ENCODE data around the gene POLRMT. TPM values are rescaled to one million over a fixed set of nuclear protein-coding genes. Genes with fewer than 3 reads are reported as not detected.
"Not testable (repeated sequence)": the region's sequence is repeated elsewhere in the genome, so short reads cannot be mapped to it uniquely, and the experiment has no call there.

POLRMT gene
- total RNA-seq, 1 donor from 2014 or later, result 55.5 TPM

DNA sequence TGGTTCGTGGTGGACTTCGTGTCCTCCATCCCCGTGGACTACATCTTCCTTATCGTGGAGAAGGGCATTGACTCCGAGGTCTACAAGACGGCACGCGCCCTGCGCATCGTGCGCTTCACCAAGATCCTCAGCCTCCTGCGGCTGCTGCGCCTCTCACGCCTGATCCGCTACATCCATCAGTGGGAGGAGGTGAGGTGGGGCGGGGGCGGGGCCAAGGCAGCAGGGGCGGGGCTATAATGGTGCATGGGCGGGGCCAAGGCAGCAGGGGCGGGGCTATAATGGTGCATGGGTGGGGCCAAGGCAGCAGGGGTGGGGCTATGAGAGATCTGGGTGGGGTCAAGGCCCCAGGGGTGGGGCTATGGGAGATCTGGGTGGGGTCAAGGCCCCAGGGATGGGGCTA is 29.6 kb downstream of the POLRMT start:
- DNase-seq; ATAC-seq; intact Hi-C loops (cut with micrococcal nuclease): not testable (repeated sequence)

DNA sequence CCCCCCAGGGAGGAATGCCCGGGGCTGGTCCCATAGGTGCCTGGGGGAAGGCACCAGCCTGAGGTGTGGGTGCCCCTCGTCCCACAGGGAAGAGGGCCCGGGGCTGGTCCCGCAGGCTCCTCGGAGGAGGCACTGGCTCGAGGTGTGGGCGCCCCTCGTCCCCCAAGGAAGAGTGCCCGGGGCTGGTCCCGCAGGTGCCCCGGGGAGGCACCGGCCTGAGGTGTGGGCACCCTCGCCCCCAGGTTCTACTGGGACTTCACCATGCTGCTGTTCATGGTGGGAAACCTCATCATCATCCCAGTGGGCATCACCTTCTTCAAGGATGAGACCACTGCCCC is 30.1 kb downstream of the POLRMT start:
- intact Hi-C loops (cut with micrococcal nuclease); DNase-seq: not testable (repeated sequence)
- peak; percentile 5 for ATAC-seq

DNA sequence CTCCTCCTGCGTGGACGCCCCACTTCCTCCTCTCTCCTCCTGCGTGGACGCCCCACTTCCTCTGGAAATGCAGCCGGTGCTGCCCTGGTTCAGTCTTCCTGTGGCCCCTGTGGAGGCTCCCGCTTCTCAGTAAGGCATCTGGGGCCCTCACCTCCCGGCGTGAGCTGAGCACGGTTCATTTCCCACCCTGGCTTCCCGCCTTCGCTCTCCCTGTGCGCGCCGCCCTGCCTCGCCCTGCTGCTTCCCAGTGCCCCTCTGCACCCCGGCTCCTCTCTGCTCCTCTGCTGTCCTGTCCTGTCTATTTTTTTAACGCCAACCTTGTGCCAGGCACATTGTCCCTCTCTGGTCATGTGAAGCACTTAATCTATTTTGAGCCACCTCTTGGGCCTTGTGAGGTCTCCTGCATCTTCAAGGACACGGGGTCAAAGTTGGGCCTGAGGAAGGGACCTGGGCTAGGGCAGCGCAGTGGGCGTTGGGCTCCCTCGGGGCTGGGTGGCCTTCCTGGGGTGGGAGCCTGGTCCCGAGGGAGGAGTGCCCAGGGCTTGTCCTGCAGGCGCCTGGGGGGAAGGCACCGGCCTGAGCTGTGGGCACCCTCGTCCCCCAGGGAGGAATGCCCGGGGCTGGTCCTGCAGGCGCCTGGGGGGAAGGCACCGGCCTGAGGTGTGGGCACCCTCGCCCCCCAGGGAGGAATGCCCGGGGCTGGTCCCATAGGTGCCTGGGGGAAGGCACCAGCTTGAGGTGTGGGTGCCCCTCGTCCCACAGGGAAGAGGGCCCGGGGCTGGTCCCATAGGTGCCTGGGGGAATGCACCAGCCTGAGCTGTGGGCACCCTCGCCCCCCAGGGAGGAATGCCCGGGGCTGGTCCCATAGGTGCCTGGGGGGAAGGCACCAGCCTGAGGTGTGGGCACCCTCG is 30.7 kb downstream of the POLRMT start:
- peak; percentile 84 for ATAC-seq
- no peak for DNase-seq
- intact Hi-C loops (cut with micrococcal nuclease), result no loop called here

DNA sequence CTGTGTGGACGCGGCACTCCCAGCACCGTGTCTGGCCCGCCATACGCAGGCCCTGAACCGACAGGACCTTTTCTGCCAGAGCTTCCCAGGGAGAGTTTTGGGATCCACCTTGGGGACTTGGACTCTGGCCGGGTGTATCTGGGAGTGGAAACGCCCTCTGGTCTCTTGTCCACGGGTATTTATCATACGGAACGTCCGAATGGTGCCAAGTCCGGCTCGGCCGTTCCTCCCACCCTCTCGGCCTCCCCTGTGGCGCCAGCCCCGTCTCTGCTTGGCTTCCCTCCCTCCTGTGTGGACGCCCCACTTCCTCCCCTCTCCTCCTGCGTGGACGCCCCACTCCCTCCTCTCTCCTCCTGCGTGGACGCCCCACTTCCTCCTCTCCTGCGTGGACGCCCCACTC is 31.5 kb downstream of the POLRMT start:
- ATAC-seq (peak; percentile 57), DNase-seq (no peak)
- intact Hi-C loops (cut with micrococcal nuclease), result no loop called here

DNA sequence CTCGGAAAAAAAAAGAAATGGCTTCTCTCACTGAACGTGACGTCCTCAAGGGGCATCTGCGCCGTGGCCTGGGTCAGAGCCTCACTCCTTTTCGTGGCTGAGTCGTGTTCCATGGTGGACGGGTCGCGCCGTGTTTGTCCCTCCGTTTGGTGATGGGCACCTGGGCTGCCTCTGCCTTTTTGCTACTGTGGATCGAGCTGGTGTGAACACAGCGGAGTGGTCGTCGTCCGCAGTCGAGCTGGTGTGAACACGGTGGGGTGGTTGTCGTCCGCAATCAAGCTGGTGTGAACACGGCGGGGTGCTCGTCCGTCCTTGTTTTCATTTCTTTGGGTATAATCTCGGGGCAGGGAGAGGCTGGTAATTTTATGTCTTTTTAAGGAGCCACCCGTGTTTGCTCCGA is 32.0 kb downstream of the POLRMT start:
- DNase-seq (no peak), ATAC-seq (no peak)
- intact Hi-C loops (cut with micrococcal nuclease), result no loop called here

DNA sequence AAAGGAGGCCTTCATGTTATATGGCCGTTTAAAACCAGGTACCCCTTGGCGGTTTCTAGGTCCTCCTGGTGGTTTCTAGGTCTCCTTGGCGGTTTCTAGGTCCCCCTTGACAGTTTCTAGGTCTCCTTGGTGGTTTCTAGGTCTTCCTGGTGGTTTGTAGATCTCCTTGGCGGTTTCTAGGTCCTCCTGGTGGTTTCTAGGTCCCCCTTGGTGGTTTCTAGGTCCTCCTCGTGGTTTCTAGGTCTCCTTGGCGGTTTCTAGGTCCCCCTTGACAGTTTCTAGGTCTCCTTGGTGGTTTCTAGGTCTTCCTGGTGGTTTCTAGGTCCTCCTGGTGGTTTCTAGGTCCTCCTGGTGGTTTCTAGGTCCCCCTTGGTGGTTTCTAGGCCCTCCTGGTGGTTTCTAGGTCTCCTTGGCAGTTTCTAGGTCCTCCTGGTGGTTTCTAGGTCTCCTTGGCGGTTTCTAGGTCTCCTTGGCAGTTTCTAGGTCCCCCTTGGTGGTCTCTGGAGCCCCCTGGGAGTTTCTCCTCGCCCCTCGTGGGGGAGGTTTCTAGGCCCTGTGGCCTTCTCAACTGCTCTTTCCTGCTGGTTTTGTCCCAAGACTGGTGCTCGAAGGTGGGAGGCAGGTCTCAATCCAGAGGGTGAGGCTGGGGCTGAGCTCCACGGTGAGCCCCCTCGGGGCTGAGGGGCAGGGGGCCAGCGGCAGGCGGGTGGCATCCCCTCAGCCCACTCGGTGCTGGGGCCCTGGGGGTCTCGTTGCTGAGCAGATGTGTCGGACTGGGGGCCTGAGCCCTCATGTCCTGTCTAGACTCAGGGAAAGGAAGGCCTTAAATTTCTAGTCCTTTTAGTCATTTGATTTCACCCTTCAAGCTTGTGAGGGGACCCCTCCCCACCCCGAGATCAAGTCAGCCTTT is 35.7 kb downstream of the POLRMT start:
- intact Hi-C loops (cut with micrococcal nuclease), result no loop called here
- ATAC-seq (no peak), DNase-seq (no peak)

DNA sequence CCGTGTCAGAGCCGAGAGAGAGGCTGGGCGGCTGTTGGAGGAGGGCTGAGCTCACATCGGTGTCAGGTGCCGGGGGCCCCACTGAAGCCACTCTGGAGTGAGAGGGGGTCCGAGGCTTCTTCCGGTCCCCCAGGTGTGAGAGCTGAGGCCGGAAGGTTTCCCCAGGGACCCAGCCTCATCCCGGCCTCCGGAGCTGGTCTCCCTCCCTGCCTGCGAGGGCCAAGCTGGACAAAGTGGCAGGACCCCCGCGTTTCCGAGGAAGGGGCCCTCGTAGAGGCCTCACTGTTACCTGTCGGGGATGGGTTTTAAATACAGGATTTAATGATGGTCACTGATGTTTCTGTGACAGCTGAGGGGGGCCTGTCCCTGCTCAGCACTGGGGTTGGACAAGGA is 37.1 kb downstream of the POLRMT start:
- DNase-seq (no peak), ATAC-seq (no peak)
- intact Hi-C loops (cut with micrococcal nuclease), result no loop called here

DNA sequence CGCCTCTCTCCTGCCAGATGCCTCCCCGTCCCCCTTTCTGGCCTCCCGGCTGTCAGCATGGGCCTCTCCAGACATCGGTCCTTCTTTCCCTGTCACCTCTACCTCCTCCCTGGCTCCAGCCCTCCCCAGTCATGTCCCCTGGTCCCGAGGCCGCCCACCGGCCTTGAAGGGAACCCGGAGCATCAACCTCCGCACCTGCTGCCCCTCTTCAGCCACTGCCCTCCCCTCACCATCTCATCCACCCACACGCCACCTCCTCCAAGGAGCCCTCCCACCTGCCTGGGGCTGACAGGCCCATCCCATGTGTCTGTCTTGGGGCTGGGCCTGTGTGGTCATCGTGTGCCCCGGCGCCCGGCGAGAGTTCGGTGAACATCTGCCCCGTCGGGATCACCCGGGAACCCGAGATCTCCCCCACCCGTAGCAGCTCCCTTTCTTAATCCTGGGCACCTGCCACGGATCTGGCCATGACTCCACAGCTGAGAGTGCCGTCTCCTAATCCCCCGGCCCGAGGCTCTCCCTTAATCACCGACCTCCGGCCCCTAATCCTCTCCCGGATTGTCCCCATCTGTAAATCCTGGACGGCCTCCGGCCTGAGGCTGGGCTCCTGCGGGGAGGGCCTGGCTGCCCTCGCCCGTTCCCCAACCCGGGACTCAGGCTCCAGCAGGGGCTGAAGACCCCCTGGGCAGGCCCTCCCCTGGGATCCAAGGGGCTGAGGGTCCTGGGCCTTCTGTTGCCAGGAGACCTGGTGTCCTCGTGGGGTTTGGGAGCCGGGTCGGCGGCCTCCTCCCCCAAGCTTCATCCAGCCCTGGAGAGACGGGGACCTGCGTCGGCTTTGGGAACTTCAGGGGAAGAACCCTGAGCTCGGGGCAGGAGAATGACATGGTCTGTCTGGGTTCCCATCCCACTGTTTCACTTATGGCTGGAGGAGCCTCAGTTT is 37.7 kb downstream of the POLRMT start:
- intact Hi-C loops (cut with micrococcal nuclease), result no loop called here
- ATAC-seq (no peak), DNase-seq (no peak)

DNA sequence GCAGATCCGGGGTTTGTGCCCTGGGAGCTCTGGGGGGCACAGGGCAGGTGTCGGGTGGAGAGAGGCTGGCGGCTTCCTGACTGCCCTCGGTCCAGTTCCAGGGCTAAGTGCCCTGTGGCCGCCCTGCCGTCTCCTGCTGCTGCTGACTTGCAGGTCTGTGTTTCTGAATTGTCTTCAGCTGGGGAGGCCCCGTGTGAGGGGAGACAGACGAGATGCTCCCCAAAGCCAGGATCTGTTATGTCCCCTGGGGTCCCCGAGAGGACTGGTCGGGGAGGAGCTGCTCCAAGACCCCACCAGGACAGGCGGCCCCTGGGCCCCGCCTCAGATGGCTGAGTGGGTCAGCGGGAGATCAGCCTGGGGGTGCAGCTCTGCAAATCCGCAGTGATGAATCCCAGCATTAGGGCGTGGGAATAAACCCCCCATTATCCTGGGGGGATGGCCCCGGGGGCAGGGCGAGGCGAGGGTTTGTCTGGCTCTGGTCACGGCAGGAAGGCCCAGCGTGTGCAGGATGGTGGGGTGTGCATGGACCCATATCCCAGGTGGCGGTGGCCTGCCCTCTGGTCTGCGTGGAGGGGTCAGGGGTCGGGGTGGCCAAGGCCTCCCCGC is 39.0 kb downstream of the POLRMT start:
- ATAC-seq, result no peak
- no peak for DNase-seq
- intact Hi-C loops (cut with micrococcal nuclease), result no loop called here

DNA sequence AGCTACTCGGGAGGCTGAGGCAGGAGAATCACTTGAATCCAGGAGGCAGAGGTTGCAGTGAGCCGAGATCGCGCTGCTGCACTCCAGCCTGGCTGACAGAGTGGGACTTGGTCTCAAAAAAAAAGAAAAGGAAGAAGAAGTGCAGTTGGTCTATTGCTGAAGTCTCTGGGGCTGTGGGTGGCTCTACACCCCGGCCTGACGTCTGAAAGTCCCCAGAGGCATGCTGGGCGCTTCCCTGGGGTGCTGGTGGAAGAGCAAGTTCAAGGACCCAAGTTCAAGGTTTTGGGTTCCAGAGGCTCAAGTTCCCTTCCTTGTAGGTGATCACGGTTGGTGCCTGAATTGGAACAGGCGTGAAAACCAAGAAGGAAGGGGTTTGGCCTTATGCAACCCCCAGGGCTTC is 39.8 kb downstream of the POLRMT start:
- ATAC-seq (no peak), DNase-seq (no peak)
- intact Hi-C loops (cut with micrococcal nuclease), result no loop called here

DNA sequence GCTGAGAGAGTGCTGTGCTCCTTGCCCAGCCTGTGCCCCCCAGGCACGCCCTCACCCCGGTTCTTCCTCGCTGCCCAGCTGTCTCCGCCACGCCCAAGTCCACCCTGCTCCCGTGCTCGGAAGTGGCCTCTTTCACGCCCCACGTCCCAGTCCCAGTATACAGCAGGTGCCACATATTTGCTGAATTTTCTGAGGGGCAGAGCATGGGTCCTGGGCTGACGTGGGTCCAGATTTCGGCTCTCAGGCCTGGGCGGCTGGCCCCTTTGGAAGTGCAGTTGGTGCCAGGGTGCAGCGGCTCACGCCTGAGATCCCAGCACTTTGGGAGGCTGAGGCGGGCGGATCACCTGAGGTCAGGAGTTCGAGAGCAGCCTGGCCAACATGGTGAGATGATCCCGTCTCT is 40.3 kb downstream of the POLRMT start:
- ATAC-seq (no peak), DNase-seq (no peak)
- intact Hi-C loops (cut with micrococcal nuclease), result no loop called here

DNA sequence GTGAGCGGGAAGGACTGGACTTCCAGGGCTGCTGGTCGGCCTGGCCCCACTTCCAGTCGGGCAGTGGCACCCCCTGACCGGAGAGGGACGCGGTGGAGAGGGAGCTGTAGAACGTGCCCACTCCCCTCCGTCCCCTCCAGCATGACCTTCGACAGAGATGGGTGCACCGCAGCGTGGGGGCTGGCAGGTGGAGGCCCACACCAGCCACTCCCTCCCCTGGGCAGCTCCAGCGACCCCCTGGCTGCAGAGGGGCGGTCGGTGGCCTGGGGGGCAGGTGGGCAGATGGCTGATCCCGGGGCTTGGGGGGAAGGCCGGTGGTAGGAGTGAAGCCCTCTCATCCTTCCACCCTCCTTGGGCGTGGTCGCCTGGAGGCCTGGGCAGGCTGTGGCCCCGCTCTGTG is 41.2 kb downstream of the POLRMT start:
- no peak for DNase-seq
- no peak for ATAC-seq
- intact Hi-C loops (cut with micrococcal nuclease), result no loop called here

DNA sequence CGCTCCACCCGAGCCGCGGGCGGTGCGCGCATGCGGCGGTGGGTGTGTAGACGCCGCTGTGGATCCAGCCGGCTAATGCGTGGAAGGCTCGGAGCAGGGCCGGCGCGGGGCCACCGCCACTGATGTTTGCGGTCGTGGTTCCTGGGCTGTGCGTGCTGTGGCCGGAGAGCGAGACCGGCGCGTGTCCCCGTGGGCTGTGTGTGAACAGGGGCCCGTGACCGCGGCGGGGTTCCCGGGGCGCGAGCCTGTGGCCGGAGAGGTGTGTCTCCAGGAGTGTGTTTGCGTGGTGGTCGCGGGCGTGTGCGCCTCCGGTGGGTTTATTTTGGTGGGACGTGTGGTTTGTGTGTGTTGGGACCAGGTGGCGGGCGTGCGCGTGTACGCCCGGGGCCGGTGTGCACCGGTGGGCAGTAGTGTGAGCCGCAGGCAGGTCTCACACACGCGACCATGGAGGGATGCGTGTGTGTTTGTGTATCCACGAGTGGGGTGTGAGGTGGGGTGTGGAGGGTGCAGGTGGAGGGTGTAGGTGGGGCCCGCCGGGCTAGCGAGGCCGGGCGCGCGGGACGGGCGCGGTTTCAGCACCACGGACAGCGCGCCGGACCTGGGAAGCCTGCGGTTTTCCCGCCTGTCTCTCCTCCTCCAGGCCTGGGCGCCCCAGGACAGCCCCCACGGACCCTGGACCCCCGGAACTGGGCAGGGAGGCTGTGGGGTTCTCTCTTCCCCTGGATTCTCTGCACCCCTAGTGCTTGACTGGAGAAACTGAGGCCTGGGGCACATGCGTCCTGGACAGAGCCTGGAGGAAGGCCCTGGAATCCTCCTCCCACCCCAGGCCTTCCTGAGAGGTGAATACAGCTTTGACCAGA is 42.0 kb downstream of the POLRMT start:
- no peak for DNase-seq
- ATAC-seq, result peak; percentile 49
- intact Hi-C loops (cut with micrococcal nuclease), result no loop called here

DNA sequence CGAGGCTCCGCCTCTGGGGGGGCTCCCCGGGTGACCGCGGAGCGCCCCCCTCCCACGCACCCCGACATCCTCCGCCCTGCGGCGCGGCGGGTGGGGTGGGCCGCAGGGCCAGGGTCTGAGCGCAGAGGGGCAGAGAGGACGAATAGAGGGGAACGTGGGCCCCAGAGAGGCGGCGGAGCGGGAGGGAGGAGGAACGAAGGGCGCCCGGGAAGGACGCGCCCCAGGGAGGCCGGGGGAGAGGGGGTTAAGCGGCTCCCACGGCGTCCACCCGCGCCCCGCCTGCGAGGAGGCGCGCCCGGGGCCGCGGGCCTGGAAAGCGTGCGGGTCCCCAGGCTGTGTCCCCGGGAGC is 42.6 kb downstream of the POLRMT start:
- ATAC-seq, result no peak
- intact Hi-C loops (cut with micrococcal nuclease), result no loop called here
- DNase-seq, result no peak

DNA sequence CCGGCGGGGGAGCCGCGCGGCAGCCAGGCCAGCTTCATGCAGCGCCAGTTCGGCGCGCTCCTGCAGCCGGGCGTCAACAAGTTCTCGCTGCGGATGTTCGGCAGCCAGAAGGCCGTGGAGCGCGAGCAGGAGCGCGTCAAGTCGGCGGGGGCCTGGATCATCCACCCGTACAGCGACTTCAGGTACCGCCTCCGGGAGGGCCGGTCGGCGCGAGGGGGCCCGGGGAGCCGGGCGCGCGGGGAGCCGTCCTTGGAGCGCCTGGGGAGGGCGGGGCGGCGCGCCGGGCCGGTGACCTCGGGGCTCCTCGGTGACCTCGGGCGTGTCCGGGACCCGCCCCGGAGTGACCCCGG is 43.0 kb downstream of the POLRMT start:
- ATAC-seq (no peak), DNase-seq (no peak)
- intact Hi-C loops (cut with micrococcal nuclease), result no loop called here

DNA sequence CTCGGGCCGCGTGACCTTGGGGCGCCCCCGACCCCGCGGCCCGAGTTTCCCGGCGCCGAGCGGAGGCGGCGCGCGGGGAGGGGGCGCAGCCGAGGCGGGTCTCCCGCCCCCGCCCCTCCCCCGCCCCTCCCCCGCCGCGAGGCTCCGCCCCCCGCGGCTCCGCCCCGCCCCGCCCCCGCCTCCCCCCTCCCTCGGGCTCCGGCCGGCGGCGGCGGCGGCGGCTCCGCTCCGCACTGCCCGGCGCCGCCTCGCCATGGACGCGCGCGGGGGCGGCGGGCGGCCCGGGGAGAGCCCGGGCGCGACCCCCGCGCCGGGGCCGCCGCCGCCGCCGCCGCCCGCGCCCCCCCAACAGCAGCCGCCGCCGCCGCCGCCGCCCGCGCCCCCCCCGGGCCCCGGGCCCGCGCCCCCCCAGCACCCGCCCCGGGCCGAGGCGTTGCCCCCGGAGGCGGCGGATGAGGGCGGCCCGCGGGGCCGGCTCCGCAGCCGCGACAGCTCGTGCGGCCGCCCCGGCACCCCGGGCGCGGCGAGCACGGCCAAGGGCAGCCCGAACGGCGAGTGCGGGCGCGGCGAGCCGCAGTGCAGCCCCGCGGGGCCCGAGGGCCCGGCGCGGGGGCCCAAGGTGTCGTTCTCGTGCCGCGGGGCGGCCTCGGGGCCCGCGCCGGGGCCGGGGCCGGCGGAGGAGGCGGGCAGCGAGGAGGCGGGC is 43.5 kb downstream of the POLRMT start, which contains the start of gene HCN2:
Gene HCN2 (plus strand): TSS at position 189 of the 703 bp plus-strand sequence. CDS start 65 bp downstream, at position 254.
- ATAC-seq, result no peak
- DNase-seq, result no peak
- intact Hi-C loops (cut with micrococcal nuclease), result no loop called here
